DMS79 (cell line): ENCODE results near the gene AUTS2.

ENCODE experiments used
- DNase-seq: peaks from one replicate; lab custom pipeline; 2025; lab: John Stamatoyannopoulos, UW

Gene AUTS2

GRCh38 chr7:70416986-70417655 is 818.8 kb downstream of the AUTS2 start:
- DNase-seq: no peak

GRCh38 chr7:70419526-70420380 is 821.5 kb downstream of the AUTS2 start:
- DNase-seq: no peak

- no peak for DNase-seq
Observed at GRCh38 chr7:70420381-70420662, 822.0 kb downstream of the AUTS2 start.

GRCh38 chr7:70421319-70421718 is 823.0 kb downstream of the AUTS2 start:
- no peak for DNase-seq

GRCh38 chr7:70426249-70426880 is 828.1 kb downstream of the AUTS2 start:
- peak; percentile 62 for DNase-seq

GRCh38 chr7:70432567-70433001 is 834.3 kb downstream of the AUTS2 start:
- peak; percentile 98 for DNase-seq

GRCh38 chr7:70434376-70434775 is 836.1 kb downstream of the AUTS2 start:
- DNase-seq: no peak

- DNase-seq: no peak
Observed at GRCh38 chr7:70434821-70435220, 836.5 kb downstream of the AUTS2 start.

- DNase-seq: no peak
Observed at GRCh38 chr7:70435634-70436033, 837.4 kb downstream of the AUTS2 start.

GRCh38 chr7:70436790-70437350 is 838.6 kb downstream of the AUTS2 start:
- DNase-seq: no peak

- no peak for DNase-seq
Observed at GRCh38 chr7:70439651-70440050, 841.4 kb downstream of the AUTS2 start.

- no peak for DNase-seq
Observed at GRCh38 chr7:70446448-70447143, 848.3 kb downstream of the AUTS2 start.

- DNase-seq: no peak
Observed at GRCh38 chr7:70448312-70448906, 850.1 kb downstream of the AUTS2 start.

- DNase-seq: no peak
Observed at GRCh38 chr7:70450731-70451130, 852.5 kb downstream of the AUTS2 start.

- DNase-seq: no peak
Observed at GRCh38 chr7:70455925-70456324, 857.6 kb downstream of the AUTS2 start.

GRCh38 chr7:70456719-70457118 is 858.4 kb downstream of the AUTS2 start:
- no peak for DNase-seq

GRCh38 chr7:70457482-70457881 is 859.2 kb downstream of the AUTS2 start:
- no peak for DNase-seq

- DNase-seq: peak; percentile 68
Observed at GRCh38 chr7:70457883-70458680, 859.8 kb downstream of the AUTS2 start.

GRCh38 chr7:70458745-70459144 is 860.5 kb downstream of the AUTS2 start:
- DNase-seq: no peak

GRCh38 chr7:70459546-70459945 is 861.3 kb downstream of the AUTS2 start:
- DNase-seq: no peak

GRCh38 chr7:70460071-70460470 is 861.8 kb downstream of the AUTS2 start:
- no peak for DNase-seq
